Transverse colon (tissue), 4 donors: ENCODE measurements around the gene UVRAG. TPM values are rescaled to one million over a fixed set of nuclear protein-coding genes. Genes with fewer than 3 reads are reported as not detected.

Source experiments
- DNase-seq: peaks from one replicate; pipeline ENCODE4 v3.0.0-alpha.2; 2019
- H3K27ac ChIP-seq, 4 donors: fragments of 200-600 bp; sonication (generic); 2 replicates each; pipeline ENCODE4 v1.5.1; 2016 to 2018; ENCODE audit warnings: inconsistent platforms in 4 of 4
- H3K27me3 ChIP-seq: fragments of 200-600 bp; sonication (generic); 2 replicates; pipeline ENCODE4 v1.5.1; 2017; ENCODE audit warnings: inconsistent platforms
- H3K36me3 ChIP-seq, 4 donors: fragments of 200-600 bp; sonication (generic); 2 replicates each; pipeline ENCODE4 v1.5.1; 2017 to 2019; ENCODE audit warnings: inconsistent platforms in 4 of 4
- H3K4me1 ChIP-seq, 4 donors: fragments of 200-600 bp; sonication (generic); 2 replicates each; pipeline ENCODE4 v1.5.1; 2017 to 2020; ENCODE audit warnings: inconsistent platforms in 4 of 4
- H3K4me3 ChIP-seq, 4 donors: fragments of 200-600 bp; sonication (generic); 1 replicate in 1 of 4; 2 replicates in 3 of 4; pipeline versions ENCODE4 v1.5.1 to v1.6.1; 2017 to 2019; ENCODE audit warnings: inconsistent platforms in 4 of 4
- H3K9me3 ChIP-seq, 2 donors: fragments of 200-600 bp; sonication (generic); 2 replicates each; pipeline ENCODE4 v1.5.1; 2017 to 2019; ENCODE audit warnings: inconsistent platforms in 2 of 2
- CTCF ChIP-seq, 5 experiments: fragments of 200-600 bp in 3 of 5; fragments of 450-650 bp in 2 of 5; sonication (generic) in 3 of 5; IDR thresholded peaks; 1 replicate in 2 of 5; 2 replicates in 3 of 5; pipeline ENCODE4 v1.5.1; 2016 to 2017; ENCODE audit warnings: antibody characterized with exemption in 5 of 5, inconsistent platforms in 3 of 5, mild to moderate bottlenecking in 2 of 5, moderate library complexity in 1 of 5
- EP300 ChIP-seq: sonication (generic); formaldehyde crosslinking; IDR thresholded peaks from one replicate; pipeline ENCODE4 v1.6.1; 2017; ENCODE audit warnings: antibody characterized with exemption, low read depth
- POLR2A ChIP-seq: fragments of 450-650 bp; IDR thresholded peaks from one replicate; pipeline ENCODE4 v1.6.1; 2016; ENCODE audit warnings: antibody characterized with exemption, mild to moderate bottlenecking, moderate library complexity
- POLR2AphosphoS5 ChIP-seq, 3 donors: sonication (generic); formaldehyde crosslinking; IDR thresholded peaks; one replicate each; pipeline ENCODE4 v1.6.1; 2016; ENCODE audit warnings: antibody characterized with exemption in 3 of 3
- WGBS, 2 donors: methylation state at CpG; one replicate each; pipeline ENCODE4 v1.1.5; 2018; ENCODE audit warnings: low coverage in 1 of 2; 5-methylcytosine and 5-hydroxymethylcytosine counted together
- in situ Hi-C, 4 donors: fragments of 200-750 bp; cut with MboI; loops; one replicate each; pipeline versions ENCODE4 v1.15.0 to v1.15.1; 2017; ENCODE audit warnings: low sequenced_read_pairs in 3 of 4, low pct_ligation_motif_present in 1 of 4, low pct_unique_long_range_greater_than_20kb in 1 of 4
- intact Hi-C: fragments of 100-400 bp; cut with DNase I; formaldehyde crosslinking; loops from one replicate; pipeline ENCODE4 v1.15.1; 2023; ENCODE audit warnings: low total_unique reads
- total RNA-seq, 4 donors: library from RNA; depleted of rRNA; stranded (reverse); fragments of >200 nt; gene quantifications; one replicate each; pipeline ENCODE4 v1.1.0, GENCODE V29; 2016

The UVRAG gene
- total RNA-seq, 4 donors from 2014 or later = 12.7 to 34.6 (median 19.3) TPM

GRCh38 chr11:75980031-75980430 is 165.0 kb downstream of the UVRAG start:
- Histone ChIP-seq H3K27me3 (no peaks in the 10 kb centered on the region), H3K4me3 (no peak overlapping the region), H3K4me1 (no peaks in the 10 kb centered on the region), H3K27ac (no peak overlapping the region), H3K9me3 (no peaks in the 10 kb centered on the region), H3K36me3 (peaks cover 0 to 4% (median 0%) of the 10 kb centered on the region in 4 donors)
- intact Hi-C loops = no loop called here
- 96 to 100% methylated on average over 1 to 2 of the region's 2 CpGs for WGBS, 2 donors
- in situ Hi-C loops = no loop called here
- TF ChIP-seq POLR2AphosphoS5 (IDR thresholded peaks at IDR 0.05) (no peak), EP300 (no peak), CTCF (IDR thresholded peaks at IDR 0.05) (no peak), POLR2A (no peak)
- DNase-seq = no peak

- Histone ChIP-seq H3K4me1 (no peaks in the 10 kb centered on the region), H3K27me3 (no peaks in the 10 kb centered on the region), H3K36me3 (peaks cover 0 to 4% (median 0%) of the 10 kb centered on the region in 4 donors), H3K4me3 (no peak overlapping the region), H3K27ac (no peak overlapping the region), H3K9me3 (no peaks in the 10 kb centered on the region)
- in situ Hi-C loops = no loop called here
- TF ChIP-seq CTCF (IDR thresholded peaks at IDR 0.05) = no peak
- no peak for TF ChIP-seq EP300
- no peak for TF ChIP-seq POLR2A
- TF ChIP-seq POLR2AphosphoS5 (IDR thresholded peaks at IDR 0.05) = no peak
- whole genome bisulfite sequencing, 2 donors = 96 to 100% methylated on average over 1 of the region's 1 CpG
- intact Hi-C loops = no loop called here
- DNase-seq = no peak
Measured at GRCh38 chr11:75981546-75981945, 166.5 kb downstream of the UVRAG start.

GRCh38 chr11:75982309-75982708 is 167.3 kb downstream of the UVRAG start:
- Histone ChIP-seq H3K27me3 (no peaks in the 10 kb centered on the region), H3K4me3 (no peak overlapping the region), H3K9me3 (no peaks in the 10 kb centered on the region), H3K27ac (no peak overlapping the region), H3K36me3 (peaks cover 0 to 4% (median 0%) of the 10 kb centered on the region in 4 donors), H3K4me1 (no peaks in the 10 kb centered on the region)
- no peak for TF ChIP-seq POLR2A
- no peak for TF ChIP-seq POLR2AphosphoS5 (IDR thresholded peaks at IDR 0.05)
- no peak for TF ChIP-seq CTCF (IDR thresholded peaks at IDR 0.05)
- TF ChIP-seq EP300 = no peak
- in situ Hi-C loops = no loop called here
- no peak for DNase-seq
- WGBS, 2 donors = 92% methylated on average over 4 of the region's 4 CpGs; no CpG with 5 or more reads in 1 of the 2 donors
- intact Hi-C loops = no loop called here

- Histone ChIP-seq H3K4me1 (no peaks in the 10 kb centered on the region), H3K27me3 (no peaks in the 10 kb centered on the region), H3K27ac (no peak overlapping the region), H3K4me3 (no peak overlapping the region), H3K9me3 (no peaks in the 10 kb centered on the region), H3K36me3 (peaks cover 0 to 4% (median 0%) of the 10 kb centered on the region in 4 donors)
- in situ Hi-C loops (no loop called here), intact Hi-C loops (no loop called here)
- no peak for DNase-seq
- TF ChIP-seq POLR2AphosphoS5 (IDR thresholded peaks at IDR 0.05) (no peak), CTCF (IDR thresholded peaks at IDR 0.05) (no peak), POLR2A (no peak), EP300 (no peak)
- 67 to 90% methylated on average over 2 of the region's 2 CpGs for WGBS, 2 donors
Measured at GRCh38 chr11:75986966-75987365, 172.0 kb downstream of the UVRAG start.
